Epithelial cell of umbilical artery (primary cell): Measurements from ENCODE around the gene CCT6A. TPM values are rescaled to one million over a fixed set of nuclear protein-coding genes. Genes with fewer than 3 reads are reported as not detected.

Source experiments
- total RNA-seq: library from RNA; depleted of rRNA; stranded (reverse); fragments of >200 nt; gene quantifications from 2 replicates; pipeline ENCODE4 v1.2.3, GENCODE V29; 2014

Gene CCT6A
- 322 and 375 TPM in 2 replicates for total RNA-seq

GRCh38 chr7:56051339-56052191 is at the start of gene CCT6A, which contains the start of gene PSPH:
TSS of gene CCT6A (plus strand) at chr7:56051765. CDS start at chr7:56051849, 84 bp downstream.
TSS of gene PSPH (minus strand) at chr7:56051444. CDS start at chr7:56021212, 30,232 bp downstream.

GRCh38 chr7:56063882-56064625 is 12.5 kb downstream of the CCT6A start, which contains the start of gene SUMF2:
TSS of gene SUMF2 (plus strand) at chr7:56064286. CDS start at chr7:56064312, 26 bp downstream.

GRCh38 chr7:56092789-56093531 is 41.4 kb downstream of the CCT6A start, which contains the start of gene PHKG1:
TSS of gene PHKG1 (minus strand) at chr7:56092952. CDS start at chr7:56088941, 4,011 bp downstream.

GRCh38 chr7:56106108-56107073 is 54.8 kb downstream of the CCT6A start, which contains the start of gene CHCHD2:
TSS of gene CHCHD2 (minus strand) at chr7:56106476. CDS start at chr7:56106413, 63 bp downstream.

Other genes with a start within 250 kb of the CCT6A start
- not detected in 2 replicates for gene SEPTIN14, start 189.0 kb upstream of the CCT6A start, total RNA-seq
- 1.9 and 2.4 TPM in 2 replicates for gene ZNF713, start 164.3 kb upstream of the CCT6A start, total RNA-seq
- 23.7 and 33.3 TPM in 2 replicates for gene MRPS17, start 99.9 kb upstream of the CCT6A start, total RNA-seq
- gene NIPSNAP2, start 87.2 kb upstream of the CCT6A start, total RNA-seq: 35.6 and 41.6 TPM in 2 replicates
- gene PSPH, start 321 bp upstream of the CCT6A start, total RNA-seq: 49.0 and 110 TPM in 2 replicates
- 160 and 166 TPM in 2 replicates for gene SUMF2, start 12.5 kb downstream of the CCT6A start, total RNA-seq
- gene PHKG1, start 41.2 kb downstream of the CCT6A start, total RNA-seq: not detected in 2 replicates
- 358 and 559 TPM in 2 replicates for gene CHCHD2, start 54.7 kb downstream of the CCT6A start, total RNA-seq
- gene NUPR2, start 64.7 kb downstream of the CCT6A start, total RNA-seq: not detected in 2 replicates